WTC11 (cell line): Measurements from ENCODE around the gene DCAF11.

ENCODE experiments used
- ATF1 ChIP-seq: sonication (generic); formaldehyde crosslinking; IDR thresholded peaks from 2 replicates; pipeline ENCODE4 v1.8.1; 2023; ENCODE audit warnings: mild to moderate bottlenecking, moderate library complexity, missing genetic modification reagents
- KAT7 ChIP-seq: sonication (generic); formaldehyde crosslinking; IDR thresholded peaks from 2 replicates; pipeline ENCODE4 v1.8.1; 2023; ENCODE audit warnings: missing genetic modification reagents, mild to moderate bottlenecking, borderline replicate concordance
- SP1 ChIP-seq: sonication (generic); formaldehyde crosslinking; conservative IDR thresholded peaks from 2 replicates; pipeline ENCODE4 v1.8.1; 2022; ENCODE audit warnings: missing genetic modification reagents
- ZBTB21 ChIP-seq: sonication (generic); formaldehyde crosslinking; IDR thresholded peaks from 2 replicates; pipeline ENCODE4 v1.8.1; 2023; ENCODE audit warnings: mild to moderate bottlenecking, missing genetic modification reagents, borderline replicate concordance
- TF ChIP-seq, protein P1 (sequence below): fragments of 200-600 bp; IDR thresholded peaks from 2 replicates; pipeline ENCODE4 v1.8.0; 2022; ENCODE audit warnings: antibody characterized with exemption

DNA sequence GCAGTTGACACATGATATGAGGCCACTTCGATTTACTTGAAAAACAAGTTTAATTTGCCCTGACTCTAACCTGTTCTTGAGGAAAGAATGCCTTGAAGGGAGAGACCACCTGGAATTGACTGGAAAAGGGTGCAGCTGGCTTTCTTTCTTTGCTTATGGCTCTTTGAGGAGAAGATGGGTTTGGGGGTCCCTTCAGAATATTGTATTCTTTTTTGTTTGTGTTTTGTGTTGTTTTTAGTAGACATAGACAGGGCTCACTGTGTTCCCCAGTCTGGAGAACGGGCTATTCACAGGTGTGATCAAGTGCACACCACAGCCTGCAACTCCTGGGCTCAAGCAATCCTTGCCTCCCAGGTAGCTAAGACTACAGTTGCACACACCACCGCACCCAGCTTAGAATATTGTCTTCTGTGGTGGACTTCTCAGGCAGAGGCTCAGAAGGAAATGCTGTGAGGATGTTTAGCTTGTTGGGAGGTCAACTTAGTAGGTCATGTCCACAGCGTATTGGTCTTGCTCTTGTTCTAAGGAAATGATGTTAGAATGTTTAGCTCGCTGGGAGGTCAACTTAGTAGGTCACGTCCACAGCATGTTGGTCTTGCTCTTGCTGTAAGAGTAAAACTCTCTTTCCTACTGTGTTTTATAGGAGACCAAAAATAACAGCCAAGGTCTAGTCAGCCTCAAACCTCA, 1.7 kb downstream of the DCAF11 start:
- TF ChIP-seq, protein P1, sequence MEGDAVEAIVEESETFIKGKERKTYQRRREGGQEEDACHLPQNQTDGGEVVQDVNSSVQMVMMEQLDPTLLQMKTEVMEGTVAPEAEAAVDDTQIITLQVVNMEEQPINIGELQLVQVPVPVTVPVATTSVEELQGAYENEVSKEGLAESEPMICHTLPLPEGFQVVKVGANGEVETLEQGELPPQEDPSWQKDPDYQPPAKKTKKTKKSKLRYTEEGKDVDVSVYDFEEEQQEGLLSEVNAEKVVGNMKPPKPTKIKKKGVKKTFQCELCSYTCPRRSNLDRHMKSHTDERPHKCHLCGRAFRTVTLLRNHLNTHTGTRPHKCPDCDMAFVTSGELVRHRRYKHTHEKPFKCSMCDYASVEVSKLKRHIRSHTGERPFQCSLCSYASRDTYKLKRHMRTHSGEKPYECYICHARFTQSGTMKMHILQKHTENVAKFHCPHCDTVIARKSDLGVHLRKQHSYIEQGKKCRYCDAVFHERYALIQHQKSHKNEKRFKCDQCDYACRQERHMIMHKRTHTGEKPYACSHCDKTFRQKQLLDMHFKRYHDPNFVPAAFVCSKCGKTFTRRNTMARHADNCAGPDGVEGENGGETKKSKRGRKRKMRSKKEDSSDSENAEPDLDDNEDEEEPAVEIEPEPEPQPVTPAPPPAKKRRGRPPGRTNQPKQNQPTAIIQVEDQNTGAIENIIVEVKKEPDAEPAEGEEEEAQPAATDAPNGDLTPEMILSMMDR, result no peak
- TF ChIP-seq KAT7 (CRISPR knock-in tag), result no peak
- TF ChIP-seq ZBTB21 (CRISPR knock-in tag), result no peak
- no peak for TF ChIP-seq ATF1 (CRISPR knock-in tag)
- no peak for TF ChIP-seq SP1 (CRISPR knock-in tag)
